ENCODE results near the gene TOR4A. TPM values are rescaled to one million over a fixed set of nuclear protein-coding genes. Genes with fewer than 3 reads are reported as not detected.

Gene TOR4A
- total RNA-seq, 1 donor from 2014 or later: 61.6 TPM

- no peak for DNase-seq (ENCODE audit: low spot score)
Measured at GRCh38 chr9:137306066-137306849, 28.7 kb downstream of the TOR4A start.

- no peak for DNase-seq (ENCODE audit: low spot score)
Measured at GRCh38 chr9:137306850-137307254, 29.3 kb downstream of the TOR4A start.

GRCh38 chr9:137307255-137308056, 29.9 kb downstream of the TOR4A start:
- no peak for DNase-seq (ENCODE audit: low spot score)

- DNase-seq (ENCODE audit: low spot score): no peak
Measured at GRCh38 chr9:137308057-137308619, 30.6 kb downstream of the TOR4A start.

- no peak for DNase-seq (ENCODE audit: low spot score)
Measured at GRCh38 chr9:137309368-137310188, 32.1 kb downstream of the TOR4A start.

GRCh38 chr9:137310189-137311052, 32.9 kb downstream of the TOR4A start:
- DNase-seq (ENCODE audit: low spot score): no peak

- no peak for DNase-seq (ENCODE audit: low spot score)
Measured at GRCh38 chr9:137311171-137311985, 33.9 kb downstream of the TOR4A start.

GRCh38 chr9:137311986-137312851, 34.7 kb downstream of the TOR4A start:
- no peak for DNase-seq (ENCODE audit: low spot score)

- DNase-seq (ENCODE audit: low spot score): no peak
Measured at GRCh38 chr9:137312852-137313325, 35.4 kb downstream of the TOR4A start.

- no peak for DNase-seq (ENCODE audit: low spot score)
Measured at GRCh38 chr9:137313326-137313936, 35.9 kb downstream of the TOR4A start.

GRCh38 chr9:137313956-137314560, 36.5 kb downstream of the TOR4A start:
- no peak for DNase-seq (ENCODE audit: low spot score)

GRCh38 chr9:137314561-137315560, 37.3 kb downstream of the TOR4A start:
- DNase-seq (ENCODE audit: low spot score): peak; percentile 10

GRCh38 chr9:137315581-137316011, 38.1 kb downstream of the TOR4A start:
- DNase-seq (ENCODE audit: low spot score): no peak

GRCh38 chr9:137316012-137316981, 38.8 kb downstream of the TOR4A start:
- DNase-seq (ENCODE audit: low spot score): no peak

GRCh38 chr9:137317021-137317717, 39.6 kb downstream of the TOR4A start:
- DNase-seq (ENCODE audit: low spot score): no peak

All from mucosa of gallbladder (tissue), 1 donor.